Stimulated activated naive CD4-positive, alpha-beta T cell (primary cell): ENCODE measurements around the gene DHRS9.

Source experiments
- DNase-seq, 6 experiments: peaks; one replicate each; lab custom pipeline; 2025; lab: John Stamatoyannopoulos, UW

Gene DHRS9

DNA sequence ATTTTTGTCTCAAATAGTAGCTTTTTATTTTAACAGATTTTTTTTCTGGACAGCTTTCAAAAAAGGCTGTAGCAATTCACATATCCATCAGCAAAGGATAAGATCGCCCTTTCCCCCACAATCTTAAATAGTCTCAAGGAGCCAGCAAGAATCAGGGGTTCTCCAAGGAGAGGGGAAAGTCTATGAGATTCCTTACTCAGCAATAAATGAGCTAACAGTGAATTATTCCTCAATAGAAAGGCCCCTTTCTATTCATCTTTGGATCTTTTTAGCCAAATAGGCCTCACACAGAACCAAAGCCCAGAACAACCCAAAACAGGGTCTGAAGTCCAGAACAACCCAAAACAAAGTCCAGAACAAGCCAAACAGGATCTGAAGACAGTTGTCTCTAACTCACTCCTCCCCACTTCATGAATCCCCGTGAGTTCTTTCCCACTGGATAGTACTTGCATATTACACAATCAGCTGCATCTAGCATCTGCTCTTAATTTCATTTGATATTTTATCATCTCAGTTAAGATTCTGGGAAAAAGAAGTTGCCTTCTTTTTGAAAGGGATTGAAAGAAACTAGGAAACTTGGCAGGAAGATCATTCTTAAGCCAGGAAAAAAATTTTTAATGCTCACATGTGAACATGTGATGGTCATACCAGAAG, 3.4 kb upstream of the DHRS9 start:
- DNase-seq, result no peak

DNA sequence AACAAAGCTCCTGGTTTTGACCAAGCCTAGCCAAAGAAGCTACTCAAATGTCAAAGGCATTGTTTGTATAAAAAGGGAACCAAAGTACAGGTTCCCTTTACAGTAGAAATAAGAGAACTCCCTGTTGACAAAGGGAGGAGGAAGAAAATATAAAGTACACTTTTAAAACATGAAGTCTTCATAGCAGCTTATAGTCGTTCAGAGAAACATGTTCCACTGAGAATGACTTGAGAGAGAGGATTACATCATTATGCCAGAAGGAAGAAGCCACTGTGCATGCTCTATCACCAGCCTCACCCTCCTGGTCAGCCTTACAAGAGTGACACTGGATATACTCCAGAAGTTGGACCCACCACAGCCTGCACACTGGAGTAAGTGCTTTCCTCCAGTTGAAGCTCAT, 2.5 kb upstream of the DHRS9 start:
- DNase-seq, result no peak

DNA sequence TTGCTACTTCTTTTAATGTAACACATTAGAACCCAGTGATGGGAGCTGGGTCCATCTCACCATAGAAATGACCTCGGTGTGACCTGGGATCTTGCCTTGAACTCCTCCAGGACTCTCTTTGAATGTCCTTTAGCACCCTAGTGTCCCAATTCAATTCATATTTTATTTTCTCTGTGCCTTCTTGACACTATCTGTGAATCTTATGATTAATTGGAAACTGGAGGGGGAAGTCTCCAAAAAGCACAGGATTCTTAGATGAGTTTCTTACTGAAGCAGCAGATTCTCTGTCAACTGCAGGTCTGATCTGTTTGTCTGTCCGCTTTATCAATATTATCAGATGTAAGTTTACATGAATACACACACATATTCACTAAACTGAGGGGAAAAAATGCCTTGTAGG, 470 bp downstream of the DHRS9 start:
- no peak for DNase-seq

DNA sequence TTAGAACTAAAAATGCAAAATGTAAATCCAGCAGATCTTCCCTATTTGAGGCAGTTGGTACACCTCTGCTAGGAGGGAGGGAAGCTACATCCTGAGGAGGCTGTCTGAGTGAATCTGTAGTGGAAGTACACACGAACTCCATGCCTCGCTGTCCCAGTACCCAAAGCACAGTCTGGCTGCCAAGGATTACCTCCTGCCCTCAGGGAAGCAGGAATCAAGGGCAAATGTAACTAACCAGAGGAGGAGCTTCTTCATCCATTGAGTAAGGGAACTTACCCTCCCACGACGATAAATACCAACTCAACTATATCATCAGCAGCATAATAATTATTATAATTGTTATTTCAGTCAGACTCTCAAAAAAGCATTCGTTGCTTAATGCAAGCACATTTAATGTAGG, 2.1 kb downstream of the DHRS9 start:
- no peak for DNase-seq

DNA sequence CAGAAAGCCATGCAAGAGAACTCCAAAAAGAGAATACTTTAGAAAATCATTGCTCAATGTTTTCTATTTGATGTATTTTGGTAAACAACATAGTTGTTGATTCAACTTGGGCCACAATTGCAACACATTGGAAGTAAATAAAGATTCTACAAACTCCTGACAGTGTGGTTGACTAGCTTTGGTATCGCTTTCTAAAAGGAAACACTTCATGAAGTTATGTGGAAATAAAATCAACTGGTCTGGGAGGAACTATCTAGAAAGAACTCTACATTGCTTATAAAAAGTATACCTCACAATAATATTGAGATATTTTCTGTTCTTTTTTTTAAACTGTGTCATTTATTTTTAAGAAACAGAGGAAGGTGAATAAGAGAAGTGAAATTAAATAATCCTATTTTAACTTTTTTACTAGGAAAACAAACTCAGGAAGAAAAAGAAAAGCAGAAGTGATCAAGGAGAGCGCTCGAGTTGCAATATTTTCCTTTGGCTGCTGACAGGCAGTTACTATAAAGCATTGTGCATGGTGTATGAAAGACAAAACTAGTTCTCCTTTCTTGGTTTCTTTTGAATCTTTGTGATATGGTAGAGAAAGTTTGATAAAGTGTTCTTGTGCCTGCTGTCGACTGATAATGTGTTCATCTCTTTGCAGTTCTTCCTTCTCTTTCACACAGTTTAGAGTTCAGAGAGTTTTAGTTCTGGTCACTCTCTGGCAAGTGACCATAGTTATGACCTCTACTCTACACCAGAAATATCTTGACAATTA, 3.0 kb downstream of the DHRS9 start:
- DNase-seq, result no peak

DNA sequence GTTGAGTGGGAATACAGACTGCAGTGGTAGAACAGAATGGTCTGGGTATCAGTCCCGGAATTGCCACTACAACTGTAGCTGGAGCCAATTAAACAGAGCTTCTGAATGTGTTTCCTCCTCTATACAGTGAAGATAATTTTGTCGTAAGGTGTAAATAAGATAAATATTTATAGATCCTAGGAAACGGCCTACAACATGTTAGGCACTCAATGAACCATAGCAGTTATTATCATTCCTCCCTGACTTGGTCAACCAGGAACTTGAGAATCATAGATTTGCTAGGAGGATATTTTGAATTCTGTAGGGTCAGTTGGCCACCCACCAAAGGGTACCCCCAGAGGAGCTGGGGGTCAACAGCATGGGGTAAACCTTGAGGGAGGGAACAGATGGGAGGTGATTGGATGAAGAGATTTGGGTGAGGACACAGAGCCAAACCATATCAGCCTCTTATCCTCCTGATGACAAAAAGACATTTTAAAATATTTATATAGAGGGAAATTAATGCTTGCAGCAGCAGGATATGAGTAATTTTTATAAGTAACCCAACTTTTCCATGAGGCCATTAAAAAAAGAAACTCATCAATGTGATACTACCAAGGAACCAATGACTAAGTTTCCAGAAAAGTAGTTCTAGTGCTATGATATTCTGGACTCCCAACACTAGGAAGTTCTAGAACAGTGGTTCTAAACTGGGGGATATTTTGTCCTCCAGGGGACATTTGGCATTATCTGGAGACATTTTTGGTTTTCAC, 4.0 kb downstream of the DHRS9 start:
- DNase-seq, result no peak

DNA sequence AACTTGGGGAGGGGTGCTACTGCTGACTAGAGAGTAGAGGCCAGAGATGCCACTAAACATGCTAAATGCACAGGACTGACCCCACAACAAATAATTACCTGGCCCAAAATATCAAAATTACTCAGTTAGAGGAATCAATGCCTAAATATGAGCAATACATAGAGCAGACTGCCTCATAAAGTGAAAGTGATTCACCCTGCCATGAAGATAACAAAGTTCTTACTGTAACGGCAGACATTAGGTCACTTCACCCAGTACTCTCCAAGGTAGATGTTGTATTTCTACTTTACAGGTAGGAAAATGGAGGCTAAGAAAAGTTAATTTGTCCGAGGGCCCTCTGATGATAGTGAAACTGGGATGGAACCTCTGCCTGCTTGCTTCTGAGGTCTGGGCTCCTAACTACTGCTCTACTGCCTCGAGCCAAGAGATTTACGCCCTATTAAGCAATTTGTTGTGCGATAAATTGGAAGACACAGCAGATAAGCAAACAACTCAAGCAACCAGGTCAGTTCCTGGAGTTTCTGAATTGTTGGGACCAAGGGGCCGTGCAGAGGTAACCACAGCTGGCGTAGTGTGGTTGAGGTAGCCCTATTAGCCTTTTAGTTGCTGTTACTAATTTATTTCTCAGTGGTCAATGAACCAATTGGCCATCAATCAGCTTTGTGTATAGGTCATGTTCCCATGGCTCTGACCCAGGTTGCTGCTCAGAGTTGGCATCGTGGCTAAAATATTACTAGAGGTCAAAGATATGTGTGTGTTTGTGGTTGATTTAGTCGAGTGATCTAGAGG, 4.8 kb downstream of the DHRS9 start:
- DNase-seq, result no peak

DNA sequence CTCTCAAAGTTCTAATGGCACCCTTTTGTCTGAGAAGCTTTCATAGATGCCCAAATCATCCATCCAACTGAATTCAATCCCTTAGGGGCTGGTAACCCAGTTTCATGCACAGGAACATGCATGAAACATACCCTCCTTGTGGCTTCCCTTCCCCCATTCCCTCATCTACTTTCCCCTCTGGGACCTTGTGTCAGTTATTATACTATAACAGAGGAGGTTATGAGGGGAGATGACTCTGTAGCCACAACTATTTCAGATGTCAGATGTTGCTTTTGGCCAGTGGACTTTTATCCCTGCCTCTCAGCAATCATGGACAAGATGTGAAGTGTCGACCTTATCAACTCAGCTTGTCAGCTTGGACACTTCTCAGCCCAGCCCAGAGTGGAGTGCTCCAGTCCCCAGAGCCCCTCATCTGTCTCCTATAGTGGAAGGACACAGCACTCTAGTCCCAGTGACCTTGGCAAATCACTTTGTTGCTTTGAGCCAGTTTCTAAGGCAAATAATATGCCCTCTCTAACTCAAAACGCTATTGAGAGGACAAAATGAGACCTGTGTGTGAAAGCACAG, 8.4 kb downstream of the DHRS9 start:
- no peak for DNase-seq

DNA sequence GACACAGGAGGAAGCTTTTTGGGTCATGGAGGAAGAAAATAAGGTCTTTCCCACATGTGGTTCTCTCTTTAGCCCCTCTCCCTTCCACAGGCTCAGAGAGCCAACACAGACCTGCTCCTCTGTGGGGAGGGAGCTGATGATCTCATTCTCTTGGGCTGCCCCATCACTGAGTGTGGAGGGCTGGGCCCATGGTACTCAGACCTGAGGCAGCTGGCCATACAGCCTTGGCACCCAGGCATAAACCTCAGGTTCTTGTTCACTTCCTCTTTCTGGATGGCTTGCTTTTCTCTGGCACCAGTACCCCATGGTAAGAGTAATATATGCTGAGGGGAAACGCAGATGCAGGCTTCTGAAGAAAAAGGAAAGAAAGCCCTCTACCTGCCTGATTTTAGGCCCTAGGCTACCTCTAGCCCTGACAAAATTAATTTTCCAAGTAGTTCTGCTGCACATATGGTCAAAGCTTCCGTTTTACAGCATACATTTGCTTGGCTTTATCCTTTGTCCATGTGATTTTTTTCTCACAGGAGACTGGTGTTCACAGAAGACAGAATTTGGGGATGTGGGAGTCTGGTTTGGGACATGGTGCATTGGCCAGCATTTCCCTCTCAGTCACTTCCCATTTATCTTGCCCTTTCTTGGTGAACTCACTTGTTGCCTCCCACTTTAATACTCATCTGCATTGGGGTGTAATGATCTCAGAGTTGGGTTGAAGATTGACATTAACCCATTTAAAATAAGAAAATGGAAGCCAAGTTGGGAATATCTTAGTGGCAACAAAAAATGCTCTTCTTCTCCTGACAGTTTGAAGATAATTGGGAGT, 11.1 kb downstream of the DHRS9 start:
- no peak for DNase-seq

DNA sequence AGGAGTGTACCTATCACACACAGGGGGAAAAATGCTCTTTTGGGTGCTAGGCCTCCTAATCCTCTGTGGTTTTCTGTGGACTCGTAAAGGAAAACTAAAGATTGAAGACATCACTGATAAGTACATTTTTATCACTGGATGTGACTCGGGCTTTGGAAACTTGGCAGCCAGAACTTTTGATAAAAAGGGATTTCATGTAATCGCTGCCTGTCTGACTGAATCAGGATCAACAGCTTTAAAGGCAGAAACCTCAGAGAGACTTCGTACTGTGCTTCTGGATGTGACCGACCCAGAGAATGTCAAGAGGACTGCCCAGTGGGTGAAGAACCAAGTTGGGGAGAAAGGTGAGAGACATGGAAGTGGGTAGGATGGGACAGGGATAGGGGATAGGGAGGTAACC, 12.2 kb downstream of the DHRS9 start:
- no peak for DNase-seq

DNA sequence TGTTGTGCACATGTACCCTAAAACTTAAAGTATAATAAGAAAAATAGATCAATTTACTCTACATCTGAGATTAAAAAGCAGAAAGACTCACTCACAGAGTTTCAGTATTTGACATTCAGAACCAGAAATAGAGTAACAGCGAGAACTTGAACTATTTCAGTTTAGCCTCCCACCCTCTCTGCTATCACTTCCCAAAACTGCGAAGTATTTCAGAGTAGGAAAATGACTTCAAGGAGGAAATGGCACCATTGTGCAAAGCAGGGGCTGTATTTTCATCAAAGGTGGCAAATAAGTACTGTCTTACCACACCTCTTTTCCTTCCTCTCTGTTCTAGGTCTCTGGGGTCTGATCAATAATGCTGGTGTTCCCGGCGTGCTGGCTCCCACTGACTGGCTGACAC, 13.6 kb downstream of the DHRS9 start:
- no peak for DNase-seq

DNA sequence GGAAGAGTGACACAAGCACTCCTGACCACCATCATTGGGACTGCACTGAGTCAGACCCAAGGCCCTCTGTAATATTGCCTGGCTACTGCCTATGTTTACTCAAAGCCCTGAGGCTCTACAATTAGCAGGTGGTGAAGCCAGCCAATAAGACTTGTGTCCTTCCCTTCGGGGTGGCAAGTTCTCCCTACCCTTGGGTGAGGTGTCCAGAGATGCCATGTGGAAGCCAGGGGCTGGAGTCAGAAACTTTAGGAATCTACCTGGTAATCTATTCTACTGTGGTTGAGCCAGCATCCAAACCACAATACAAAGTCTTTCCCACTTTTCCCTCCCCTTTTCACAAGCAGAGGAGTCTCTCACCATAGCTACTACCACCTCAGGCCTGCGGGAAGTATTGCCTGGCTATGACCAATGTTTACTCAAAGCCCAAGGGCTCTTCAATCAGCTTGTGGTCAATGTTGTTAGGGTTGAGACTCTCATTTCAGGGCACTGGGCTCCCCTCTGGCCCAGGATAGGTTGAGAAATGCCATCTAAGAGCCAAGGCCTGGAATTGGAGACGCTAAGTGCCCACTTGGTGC, 17.6 kb downstream of the DHRS9 start:
- no peak for DNase-seq

DNA sequence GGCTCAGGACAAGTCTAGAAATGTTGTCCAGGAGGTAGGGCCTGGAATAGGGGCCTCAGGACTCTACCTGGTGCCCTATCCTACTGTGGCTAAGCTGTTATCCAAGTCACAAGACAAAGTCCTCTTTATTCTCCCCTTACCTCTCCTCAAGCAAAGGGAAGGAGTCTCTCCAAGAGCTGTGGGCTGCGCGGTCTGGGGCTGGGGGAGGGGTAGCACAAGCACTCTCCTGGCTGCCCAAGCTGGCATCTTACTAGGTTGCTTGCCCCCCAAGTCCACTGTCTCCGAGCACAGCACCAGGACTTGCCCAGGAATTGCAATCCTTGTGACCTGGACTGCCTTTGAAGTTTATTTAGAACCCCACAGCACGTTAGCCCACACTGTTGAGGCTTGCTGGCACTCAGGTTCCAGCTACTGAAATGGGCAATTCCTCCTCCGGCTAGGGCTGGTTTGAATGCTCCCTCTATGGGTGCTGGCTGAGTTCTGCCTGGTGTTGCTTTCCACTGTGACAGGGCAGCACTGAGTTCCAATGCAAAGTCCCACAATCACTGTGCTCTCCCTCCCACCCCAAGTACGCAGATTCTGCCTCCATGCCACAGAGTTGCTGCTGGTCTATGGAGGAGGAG, 18.5 kb downstream of the DHRS9 start:
- DNase-seq, result no peak

DNA sequence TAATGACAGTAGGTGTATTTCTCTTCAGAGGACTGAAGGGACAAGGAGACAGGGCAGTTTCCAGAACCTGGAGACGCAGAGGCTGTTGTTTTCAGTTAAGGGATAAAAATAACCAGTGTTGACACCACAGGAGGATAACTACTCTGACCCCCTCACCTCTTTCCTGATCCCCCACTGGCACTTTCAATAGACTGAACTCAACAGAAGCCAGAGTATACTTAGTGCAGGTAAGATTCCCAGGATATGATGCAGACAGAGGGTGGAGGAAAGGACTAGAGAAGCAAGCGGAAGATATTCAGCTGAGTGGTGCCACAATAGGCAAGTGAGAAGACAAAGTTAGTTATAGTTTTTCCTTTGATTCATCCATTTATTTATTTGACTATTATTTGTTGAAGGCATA, 19.8 kb downstream of the DHRS9 start:
- DNase-seq, result no peak

DNA sequence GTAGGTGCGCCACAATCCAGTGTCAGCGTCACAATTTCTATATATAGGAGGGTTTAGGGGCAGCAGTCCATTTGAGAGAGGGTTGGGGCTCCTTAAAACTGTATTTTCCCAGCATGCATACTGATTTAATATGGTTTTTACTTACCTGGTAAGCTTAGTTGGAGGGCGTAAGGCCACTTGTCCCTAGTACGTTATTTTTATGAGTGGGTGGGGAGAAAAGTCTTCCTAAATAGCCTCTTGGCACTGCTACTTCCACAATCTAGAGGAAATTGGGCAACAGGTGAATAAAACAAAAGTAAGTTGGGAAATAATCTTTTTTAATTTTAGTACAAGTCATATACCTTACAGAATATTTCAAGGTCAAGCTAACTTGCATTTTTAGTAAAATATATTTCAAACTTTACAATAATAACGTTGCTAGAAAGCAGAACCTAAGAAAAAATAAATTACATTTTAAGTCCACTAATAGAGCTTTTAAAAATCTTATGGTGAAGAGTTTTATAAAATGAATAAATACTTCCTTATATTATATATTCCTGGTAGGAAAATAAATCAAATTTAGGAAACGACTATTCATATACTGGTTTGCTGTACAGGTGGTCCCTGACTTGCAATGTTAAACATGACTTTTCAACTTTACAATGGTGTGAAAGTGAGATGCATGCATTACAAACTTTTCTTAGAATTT, 20.9 kb downstream of the DHRS9 start:
- DNase-seq, result no peak

DNA sequence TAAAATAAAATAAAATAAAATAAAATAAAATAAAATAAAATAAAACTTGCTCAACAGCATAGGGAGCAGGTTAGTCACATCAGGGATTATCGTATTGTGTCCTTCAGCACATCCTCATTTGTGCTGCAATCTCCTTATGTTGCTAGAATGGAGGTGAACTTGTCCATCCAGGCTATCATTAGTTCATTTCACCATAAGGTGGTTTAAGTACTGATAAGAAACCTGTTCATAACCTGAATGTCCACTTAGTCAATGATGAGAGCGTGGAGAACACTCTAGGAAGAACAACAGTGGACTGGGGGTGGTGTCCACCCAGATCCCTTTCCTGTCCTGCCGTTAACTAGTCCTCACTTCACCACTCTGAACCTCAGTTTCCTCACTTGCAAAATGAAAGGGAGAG, 21.9 kb downstream of the DHRS9 start:
- DNase-seq, result no peak

DNA sequence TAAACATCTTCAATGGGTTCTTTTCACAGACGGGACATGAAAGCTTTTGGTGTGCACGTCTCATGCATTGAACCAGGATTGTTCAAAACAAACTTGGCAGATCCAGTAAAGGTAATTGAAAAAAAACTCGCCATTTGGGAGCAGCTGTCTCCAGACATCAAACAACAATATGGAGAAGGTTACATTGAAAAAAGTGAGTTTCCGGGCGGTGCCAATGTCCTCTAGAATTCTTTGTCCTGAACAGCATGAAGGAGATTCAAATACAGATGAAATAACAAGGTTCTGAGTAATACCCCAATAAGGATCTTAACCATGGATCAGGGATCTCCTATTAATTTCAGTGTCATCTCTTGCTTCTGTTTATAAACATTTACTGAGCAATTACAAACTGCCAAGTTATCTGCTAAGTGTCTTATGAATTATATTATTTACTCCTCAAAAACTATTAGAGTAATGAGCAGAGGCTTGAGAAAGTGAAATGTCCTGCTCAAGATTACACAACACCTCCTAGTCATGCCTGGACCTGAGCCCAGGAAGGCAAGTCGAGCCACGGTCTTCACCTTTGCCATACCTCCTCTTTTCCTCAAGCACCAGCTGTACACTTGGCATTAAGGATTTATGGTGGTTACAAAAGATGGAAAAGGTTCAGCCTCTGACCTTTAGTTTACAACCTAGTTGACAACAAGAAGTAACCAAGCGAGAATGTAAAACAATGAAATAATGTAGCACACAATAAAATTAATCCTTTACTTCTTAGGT, 22.6 kb downstream of the DHRS9 start:
- DNase-seq, result no peak

DNA sequence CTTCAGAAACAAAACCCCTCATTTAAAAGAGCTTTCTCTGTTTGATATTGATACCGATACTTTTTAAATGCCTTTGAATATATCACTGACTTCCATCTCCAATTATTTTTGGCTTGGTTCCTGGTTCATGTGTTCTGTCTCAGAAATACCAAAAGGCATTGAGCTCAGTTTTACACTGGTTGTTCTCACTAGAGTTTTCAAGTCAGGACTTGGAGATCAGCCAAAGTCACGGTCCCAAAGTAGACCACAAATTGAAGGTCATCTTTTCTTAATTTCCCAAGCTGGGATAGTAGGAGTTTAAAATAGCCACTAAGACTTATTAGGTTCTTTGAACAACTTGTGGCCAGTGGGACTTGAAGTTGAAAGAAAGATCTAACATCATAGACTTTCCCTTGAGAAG, 24.2 kb downstream of the DHRS9 start:
- no peak for DNase-seq

DNA sequence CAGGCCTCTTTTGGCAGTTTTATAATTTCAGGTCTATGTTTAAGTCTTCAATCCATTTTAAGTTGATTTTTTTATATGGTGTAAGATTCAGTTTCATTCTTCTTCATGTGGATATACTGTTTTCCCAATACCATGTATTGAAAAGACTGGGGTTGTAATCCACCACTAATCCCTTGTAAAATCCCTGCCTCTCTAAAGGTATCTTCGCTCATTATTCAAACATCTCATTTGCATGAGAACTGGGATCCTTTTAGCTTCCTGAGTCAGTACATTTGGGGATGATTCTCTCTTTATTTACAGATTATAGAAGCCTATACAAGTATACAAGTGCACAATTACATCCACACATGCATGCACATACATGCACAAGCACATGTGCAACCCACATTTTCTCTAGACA, 25.3 kb downstream of the DHRS9 start:
- no peak for DNase-seq
